Skeletal muscle satellite cell (primary cell): Measurements from ENCODE around the gene PPP2CA. TPM values are rescaled to one million over a fixed set of nuclear protein-coding genes. Genes with fewer than 3 reads are reported as not detected.

Source experiments
- small RNA-seq: library from RNA; depleted of rRNA; stranded (forward); fragments of <200 nt; gene quantifications from one replicate; pipeline ENCODE3, GENCODE V24; 2012

Gene PPP2CA

Small RNA genes lying within 50 kb of the gene (small RNA-seq; reads per million reads assigned to genes)
- gene MIR3661: not detected
